COLO829 (cell line): ENCODE measurements around the gene WDR18.

ENCODE experiments used
- DNase-seq: peaks from one replicate; pipeline ENCODE4 v3.0.0; 2012; ENCODE audit warnings: low spot score

WDR18 gene

DNA sequence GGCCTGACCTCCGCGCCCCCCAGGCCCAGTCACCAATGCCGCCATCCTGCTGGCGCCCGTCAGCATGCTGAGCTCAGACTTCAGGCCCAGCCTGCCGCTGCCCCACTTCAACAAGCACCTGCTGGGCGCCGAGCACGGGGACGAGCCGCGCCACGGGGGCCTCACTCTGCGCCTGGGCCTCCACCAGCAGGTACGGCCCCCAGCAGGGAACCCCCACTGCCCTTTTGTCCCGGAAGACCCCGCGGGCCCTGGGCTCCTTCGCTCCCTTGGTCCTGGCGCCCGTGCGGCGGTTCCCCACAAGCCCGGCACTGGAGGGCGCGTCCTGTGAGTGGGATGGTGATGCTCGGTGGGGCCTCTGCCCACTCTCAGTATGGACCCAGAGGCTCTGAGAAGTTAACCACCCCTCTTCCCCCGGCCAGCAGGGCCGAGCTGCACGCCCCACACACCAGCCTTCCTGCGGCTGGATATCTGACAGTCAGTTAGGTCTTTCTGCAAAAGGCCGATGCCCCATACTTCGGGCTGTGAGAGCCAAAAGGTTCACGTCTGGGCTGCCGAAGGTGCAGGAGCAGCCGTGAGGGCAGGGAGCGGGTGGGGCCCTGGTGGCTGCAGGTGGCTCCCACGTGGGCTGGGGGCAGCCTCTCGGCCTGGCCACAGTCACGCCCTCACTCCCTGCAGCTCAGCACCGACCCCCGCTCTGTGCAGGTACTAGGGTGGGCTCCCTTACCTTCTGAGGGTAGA, 8.0 kb downstream of the WDR18 start:
- DNase-seq, result no peak

DNA sequence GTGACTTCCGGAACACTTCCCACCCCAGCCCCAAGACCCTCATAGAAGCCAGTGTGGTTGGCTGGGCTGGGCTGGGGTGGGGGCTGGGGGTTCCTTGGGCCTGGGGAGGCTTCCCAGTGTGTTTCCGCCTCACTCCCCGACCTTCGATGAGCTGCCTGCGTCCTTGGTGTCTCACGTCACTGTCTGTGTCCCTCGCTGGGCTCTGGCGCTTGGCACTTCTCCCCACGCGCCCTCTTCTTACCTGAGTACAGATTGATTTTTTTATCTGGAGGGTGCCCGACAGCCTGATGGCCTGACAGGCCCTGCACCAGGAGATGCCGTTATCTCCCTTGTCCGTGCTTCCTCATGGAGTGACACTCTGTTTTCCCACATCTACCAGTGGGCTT, 8.5 kb downstream of the WDR18 start:
- DNase-seq, result no peak

DNA sequence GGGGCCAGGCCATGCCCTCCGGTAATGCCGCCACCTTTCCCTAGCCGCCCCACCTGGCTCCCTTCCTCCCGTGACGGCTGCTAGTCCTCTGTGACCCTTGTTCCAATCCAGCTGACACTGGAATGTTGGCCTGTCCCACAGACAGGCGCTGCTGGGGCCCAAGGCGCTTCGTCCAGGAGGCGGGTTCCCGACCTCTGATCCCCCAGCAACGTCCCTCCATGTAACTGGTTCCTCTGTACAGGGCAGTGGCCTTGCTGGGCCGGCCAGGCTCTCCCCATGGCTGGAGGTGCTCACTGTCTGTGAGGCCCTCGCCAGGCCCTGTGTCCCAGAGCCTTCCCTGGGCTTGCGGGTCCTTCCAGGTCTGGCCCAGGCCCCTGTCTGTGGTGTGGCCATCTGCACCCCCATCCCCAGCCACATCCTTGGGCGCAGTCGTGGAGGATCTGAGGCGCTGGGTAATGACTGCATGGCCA, 9.3 kb downstream of the WDR18 start:
- no peak for DNase-seq

DNA sequence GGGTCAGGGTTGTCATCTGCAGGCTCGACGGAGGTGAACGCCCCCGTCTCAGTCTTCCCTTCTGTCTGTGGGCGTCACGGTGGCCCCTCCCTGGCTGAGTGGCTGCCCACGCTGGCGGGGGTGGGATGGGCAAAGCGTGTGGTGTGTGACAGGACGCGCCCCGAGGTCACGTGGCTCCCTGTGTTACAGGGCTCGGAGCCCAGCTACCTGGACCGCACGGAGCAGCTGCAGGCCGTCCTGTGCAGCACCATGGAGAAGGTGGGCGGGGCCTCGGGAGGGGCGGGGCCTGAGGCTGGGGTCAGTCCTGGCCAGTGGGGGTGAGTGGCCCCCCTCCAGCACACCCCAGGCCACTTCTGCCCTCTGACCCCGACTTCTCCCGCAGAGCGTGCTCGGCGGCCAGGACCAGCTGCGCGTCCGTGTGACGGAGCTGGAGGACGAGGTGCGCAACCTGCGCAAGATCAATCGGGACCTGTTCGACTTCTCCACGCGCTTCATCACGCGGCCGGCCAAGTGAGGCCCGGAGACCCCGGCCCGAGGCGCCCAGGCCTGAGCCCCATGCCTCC, 9.8 kb downstream of the WDR18 start:
- no peak for DNase-seq

DNA sequence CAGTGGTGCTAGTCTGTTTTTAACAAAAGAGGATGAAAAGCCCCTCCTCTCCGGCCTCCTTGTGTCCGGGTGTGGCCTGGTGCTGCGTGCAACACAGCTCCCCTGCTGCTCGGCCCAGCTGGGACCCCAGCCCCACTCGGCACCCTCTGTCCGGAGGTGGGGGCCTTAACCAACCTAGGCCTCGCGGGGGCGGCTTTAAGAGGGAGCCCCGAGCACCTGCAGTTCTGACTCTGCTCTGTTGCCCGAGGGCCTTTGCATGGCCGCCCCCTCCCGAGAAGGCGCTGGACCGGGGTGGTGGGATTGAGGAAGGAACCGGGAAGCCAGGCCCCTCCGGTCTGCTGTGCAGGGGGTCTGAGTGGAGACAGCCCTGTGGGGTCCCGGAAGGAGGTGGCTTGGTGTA, 10.4 kb downstream of the WDR18 start:
- DNase-seq, result no peak

DNA sequence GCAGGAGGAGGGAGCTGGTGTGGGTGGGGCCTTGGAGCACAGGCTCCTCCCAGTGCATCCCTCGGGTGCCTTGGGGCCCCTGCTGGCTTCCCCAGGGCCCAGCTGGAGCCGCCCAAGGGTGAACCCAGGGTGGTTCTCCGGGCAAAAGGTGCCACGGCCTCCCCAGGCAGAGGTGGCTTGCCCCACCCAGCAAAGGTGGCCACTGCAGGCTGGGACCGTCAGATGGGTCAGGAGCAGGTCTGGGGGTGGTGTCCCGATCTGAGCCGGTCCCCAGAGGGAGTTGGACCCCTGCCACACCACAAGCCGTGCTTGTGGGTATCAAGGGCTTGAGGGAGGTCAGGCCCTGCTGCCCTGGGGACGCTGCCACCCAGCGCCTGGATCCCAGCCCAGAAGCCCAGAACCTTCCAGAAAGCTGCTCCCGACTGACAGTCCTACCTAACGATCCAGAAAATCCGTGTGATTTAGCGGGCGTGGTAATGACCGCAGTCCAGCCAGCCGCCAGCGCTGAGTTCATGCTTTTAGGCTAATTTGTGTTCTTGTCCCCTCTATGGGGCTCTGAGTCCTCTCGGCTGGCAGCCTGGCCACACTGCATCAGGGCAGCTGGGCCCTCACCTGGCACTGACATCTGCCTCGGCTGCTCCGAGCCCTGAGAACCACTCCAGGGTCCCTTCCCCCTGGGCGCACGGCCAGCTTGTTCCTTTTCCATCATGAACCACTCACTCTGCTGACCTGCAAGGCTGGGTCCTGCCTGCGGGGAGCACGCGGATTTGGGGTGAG, 11.1 kb downstream of the WDR18 start:
- no peak for DNase-seq

DNA sequence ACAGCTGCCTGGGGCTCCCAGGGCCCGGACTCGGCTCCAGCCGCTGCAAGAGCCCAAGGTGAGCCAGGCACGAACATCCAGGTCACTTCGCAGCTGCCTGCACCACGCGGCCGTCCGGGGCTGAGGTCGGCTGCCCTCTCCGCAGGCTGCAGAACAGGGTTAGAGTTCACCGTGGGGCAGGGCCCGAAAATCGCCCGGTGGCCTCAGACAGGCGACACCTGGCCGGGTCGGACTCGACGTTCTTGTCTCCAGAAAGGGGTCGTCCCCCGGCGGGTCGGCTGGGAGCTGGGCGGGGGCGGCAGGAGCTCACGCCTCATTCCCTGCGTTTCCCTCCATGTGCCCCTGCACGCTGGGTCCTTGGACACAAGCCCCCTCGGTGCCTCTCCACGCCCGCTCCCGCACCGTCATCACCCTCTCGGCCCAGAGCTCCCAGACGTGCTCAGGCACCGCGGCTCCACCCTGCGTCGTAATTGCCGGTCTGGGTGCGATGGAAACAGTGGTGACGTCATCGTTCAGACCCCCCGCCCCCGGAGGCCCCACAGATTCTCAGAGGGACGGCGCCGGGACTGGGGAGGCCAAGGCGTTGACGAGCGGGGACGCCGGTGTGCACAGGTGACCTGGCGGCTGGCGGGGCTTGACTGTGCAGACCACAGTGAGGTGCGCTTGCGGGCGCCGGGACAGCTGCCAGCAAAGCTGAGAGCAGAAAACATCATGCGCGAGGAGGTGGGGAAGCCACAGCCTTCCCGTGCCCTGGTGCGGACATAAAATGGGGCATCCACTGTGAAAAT, 12.1 kb downstream of the WDR18 start:
- DNase-seq, result no peak

DNA sequence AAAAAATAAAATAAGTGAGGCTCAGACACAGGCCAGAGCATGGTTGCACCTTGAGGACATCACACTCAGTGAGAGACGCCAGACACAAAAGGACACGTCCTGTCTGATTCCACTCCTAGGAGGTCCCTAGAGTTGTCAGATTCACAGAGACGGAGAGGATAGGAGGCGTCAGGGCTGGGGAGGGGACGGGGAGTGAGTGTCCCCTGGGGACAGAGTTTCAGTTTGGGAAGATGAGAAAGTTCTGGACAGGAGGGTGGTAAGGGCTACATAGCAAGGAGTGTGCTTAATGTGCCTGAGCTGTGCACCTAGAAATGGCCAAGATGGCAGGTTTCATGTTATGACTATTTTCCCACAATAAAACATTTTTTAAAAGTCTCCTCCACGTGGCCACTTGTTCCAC, 13.9 kb downstream of the WDR18 start:
- no peak for DNase-seq

DNA sequence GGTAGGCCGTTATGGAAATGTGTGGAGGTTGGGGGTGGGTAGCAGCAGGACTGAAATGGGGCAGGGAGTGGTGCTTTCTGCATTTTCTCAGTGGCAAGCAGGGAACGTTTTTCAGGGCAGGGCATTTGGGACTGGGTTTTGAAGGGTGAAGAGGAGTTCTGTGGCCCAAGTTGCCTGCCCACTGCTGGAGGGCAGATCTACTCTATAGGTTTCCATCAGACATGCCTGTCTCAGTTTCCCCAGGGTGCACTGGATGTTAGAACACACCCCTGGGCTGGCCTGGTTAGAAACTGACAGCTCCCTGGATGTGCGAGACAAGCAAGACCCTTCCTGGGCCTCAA, 15.2 kb downstream of the WDR18 start:
- DNase-seq, result no peak

DNA sequence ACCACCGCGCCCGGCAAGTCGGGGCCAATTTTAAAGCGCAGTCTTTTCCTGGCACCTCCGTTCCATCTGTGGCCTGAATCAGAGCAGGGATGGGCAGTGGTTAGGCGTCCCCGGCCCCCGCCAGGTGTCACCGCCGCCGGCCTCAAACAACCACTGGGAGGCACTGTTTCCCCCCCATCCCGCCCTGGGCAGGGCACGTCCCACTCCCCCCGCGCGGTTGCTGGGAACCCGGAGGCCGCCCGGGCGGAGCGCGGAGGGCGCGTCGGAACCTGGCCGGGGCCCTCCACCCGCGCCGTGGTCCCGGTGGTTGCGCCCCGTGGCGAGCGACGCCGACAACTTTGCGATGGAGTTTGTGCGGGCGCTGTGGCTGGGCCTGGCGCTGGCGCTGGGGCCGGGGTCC, 15.9 kb downstream of the WDR18 start, which contains the start of gene GRIN3B:
Gene GRIN3B (plus strand): TSS at position 325 of the 400 bp plus-strand sequence. CDS start 19 bp downstream, at position 344.
- DNase-seq, result peak; percentile 32

DNA sequence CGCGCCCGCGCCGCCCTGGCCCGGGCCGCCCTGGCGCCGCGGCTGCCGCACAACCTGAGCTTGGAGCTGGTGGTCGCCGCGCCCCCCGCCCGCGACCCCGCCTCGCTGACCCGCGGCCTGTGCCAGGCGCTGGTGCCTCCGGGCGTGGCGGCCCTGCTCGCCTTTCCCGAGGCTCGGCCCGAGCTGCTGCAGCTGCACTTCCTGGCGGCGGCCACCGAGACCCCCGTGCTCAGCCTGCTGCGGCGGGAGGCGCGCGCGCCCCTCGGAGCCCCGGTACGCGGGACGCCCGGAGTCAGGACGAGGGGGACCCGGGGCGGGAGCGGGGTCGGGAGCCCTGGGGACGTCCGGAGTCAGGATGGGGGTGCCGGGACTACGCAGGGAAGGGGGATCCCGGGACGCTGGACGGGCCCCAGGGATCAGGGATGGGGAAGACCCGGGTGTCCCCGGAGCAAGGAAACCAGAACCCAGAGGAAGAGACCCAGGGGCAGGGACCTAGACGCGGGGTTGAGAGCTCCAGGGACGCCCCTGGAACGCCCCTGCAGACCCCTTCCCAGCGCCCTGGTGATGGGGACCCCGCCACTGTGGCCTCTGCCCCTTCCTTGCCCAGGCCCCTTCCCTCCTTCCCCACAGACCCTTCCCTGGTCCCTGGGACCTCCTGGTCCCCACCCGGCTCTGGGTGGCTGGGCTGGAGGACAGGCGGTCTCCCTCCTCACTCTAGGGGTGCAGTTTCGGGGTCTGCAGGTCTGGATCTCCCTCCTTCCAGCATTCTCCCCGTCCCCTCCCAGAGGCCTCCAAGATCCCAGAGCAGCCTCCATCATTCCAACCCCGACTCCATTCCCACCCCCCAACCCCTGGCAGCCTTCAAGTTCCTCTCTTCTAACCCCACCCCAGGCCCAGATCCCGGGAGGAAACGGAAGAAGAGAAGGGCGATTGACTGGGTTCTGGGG, 16.7 kb downstream of the WDR18 start:
- no peak for DNase-seq

DNA sequence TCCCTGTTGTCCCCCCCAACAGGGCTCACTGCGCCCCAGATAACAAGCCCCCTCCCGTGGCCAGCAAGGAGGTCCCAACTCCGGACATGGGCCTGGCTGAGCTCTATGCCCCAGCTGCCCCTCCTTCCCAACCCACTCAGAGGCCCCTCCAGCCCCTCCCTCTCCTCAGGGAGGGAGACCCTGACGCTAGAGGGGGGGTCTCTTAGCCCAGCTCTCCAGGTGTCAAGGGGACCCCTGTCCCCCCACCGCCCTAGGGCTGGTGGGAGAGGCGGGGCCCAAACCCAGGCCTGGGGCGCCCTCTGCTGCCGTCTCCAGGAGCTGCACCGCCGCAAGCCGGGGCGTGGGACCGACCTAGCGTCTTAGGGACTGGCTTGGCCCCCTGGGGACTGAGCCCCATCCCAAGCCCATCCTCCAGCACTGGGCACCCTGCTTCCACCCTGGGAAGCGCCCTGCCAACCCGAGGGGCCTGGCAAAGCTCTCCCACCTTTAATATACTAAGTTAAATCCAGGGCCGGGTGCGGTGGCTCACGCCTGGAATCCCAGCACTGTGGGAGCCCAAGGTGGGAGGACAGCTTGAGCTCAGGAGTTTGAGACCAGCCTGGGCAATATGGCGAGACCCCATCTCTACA, 17.5 kb downstream of the WDR18 start:
- DNase-seq, result no peak

DNA sequence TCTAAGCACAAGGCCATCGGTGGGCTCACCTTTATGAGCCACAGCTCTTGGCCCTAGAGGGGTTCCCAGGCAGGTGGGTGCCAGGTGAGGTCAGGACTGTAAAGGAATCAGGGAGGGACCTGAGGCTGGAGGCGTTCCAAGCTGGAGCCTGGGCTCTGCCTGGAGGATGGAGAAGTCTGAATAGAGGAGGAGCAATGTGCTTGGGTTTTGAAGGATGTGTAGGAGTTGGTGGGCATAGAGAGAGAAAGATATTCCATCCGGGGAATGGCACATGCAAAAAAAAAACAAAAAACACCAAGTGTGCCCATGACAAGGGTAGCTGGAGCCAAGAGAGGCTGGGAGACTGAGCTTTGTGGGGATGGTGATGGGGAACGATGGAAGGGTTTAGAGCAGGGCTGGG, 18.5 kb downstream of the WDR18 start:
- DNase-seq, result no peak

DNA sequence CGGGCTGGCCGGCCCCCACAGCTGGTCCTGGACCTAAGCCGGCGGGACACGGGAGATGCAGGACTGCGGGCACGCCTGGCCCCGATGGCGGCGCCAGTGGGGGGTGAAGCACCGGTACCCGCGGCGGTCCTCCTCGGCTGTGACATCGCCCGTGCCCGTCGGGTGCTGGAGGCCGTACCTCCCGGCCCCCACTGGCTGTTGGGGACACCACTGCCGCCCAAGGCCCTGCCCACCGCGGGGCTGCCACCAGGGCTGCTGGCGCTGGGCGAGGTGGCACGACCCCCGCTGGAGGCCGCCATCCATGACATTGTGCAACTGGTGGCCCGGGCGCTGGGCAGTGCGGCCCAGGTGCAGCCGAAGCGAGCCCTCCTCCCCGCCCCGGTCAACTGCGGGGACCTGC, 19.1 kb downstream of the WDR18 start:
- DNase-seq, result no peak

DNA sequence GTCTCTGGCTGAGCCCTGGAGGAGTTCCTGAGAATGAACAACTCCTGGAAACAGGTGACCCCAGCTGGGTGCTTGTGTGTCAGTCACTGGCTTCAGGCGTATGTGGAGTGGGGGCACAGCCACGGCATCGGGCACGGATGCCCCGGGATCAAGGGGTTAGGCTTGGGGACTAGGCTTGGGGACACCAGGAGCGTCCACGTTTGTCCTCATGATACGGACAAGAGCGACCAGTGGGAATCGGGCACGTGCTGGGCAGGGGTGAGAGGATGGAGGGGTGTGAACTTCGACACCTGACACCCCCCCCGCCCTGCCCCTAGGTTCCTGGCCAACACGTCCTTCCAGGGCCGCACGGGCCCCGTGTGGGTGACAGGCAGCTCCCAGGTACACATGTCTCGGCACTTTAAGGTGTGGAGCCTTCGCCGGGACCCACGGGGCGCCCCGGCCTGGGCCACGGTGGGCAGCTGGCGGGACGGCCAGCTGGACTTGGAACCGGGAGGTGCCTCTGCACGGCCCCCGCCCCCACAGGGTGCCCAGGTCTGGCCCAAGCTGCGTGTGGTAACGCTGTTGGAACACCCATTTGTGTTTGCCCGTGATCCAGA, 20.2 kb downstream of the WDR18 start:
- no peak for DNase-seq

DNA sequence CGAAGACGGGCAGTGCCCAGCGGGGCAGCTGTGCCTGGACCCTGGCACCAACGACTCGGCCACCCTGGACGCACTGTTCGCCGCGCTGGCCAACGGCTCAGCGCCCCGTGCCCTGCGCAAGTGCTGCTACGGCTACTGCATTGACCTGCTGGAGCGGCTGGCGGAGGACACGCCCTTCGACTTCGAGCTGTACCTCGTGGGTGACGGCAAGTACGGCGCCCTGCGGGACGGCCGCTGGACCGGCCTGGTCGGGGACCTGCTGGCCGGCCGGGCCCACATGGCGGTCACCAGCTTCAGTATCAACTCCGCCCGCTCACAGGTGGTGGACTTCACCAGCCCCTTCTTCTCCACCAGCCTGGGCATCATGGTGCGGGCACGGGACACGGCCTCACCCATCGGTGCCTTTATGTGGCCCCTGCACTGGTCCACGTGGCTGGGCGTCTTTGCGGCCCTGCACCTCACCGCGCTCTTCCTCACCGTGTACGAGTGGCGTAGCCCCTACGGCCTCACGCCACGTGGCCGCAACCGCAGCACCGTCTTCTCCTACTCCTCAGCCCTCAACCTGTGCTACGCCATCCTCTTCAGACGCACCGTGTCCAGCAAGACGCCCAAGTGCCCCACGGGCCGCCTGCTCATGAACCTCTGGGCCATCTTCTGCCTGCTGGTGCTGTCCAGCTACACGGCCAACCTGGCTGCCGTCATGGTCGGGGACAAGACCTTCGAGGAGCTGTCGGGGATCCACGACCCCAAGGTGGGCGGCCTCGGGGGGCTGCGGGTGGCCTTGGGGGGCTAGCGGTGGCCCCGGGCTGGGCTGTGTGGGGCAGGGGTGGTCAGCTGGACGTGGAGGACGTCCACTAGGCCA, 20.9 kb downstream of the WDR18 start:
- DNase-seq, result no peak

DNA sequence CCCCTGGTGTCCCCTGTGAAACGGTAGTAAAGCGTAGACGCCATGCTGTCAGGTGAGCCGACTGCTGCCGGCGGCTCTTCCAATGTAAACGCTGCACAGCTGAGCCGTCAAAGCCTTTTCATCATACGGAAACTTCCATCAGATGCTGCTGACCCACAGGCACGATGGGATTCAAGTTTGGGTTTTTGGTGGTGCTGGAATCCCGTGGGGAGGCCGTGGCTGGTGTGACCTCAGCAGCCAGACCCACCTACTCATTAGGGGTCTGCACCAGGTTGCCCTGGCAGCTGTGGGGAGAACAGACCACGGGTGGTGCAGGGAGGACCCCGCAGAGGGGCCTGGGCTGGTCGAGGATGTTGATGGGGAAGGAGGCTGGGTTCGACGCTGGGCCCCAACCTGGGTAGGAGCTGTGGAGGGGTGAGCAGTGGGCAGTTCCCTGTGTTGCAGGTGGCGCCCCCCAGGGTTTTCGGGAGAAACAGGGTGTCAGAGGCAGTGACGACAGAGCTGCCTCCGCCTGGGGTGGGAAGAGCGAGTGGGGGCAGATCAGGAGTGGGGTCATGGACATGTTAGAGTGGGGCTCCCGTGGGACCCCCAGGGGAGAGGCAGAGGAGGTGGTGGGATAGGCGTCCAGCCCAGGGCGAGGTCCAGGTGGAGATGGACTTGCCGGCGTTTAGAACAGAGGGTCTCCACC, 22.7 kb downstream of the WDR18 start:
- no peak for DNase-seq

DNA sequence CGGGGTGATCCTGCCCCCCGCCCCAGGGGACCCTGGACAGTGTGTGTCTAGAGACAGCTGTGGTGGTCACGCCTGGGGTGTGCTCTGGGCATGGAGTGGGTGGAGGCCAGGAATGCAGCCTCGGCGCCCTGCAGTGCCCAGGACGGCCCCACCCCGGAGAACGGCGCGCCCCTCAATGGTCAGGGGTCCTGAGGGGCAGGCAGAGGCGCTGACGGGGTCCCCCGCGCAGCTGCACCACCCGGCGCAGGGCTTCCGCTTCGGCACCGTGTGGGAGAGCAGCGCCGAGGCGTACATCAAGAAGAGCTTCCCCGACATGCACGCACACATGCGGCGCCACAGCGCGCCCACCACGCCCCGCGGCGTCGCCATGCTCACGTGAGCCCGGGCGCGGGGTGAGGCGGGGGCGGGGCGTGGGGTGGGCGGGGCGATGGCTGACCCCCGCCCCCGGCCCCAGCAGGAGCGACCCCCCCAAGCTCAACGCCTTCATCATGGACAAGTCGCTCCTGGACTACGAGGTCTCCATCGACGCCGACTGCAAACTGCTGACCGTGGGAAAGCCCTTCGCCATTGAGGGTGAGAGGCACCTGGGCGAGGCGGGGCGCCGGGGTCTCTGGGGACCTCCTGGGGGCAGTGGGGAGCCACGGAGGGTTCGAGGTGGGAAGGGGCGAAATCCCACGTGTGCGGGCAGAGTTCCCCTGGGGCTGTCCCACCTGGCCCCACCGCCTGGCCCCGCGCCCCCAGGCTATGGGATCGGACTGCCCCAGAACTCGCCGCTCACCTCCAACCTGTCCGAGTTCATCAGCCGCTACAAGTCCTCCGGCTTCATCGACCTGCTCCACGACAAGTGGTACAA, 23.5 kb downstream of the WDR18 start:
- DNase-seq, result no peak
